GM12864 (cell line): ENCODE data around the gene CLASP1.

Experiments used
- DNase-seq: peaks from one replicate; pipeline ENCODE4 v3.0.0-alpha.2; 2011; ENCODE audit warnings: low read depth
- H3K4me3 ChIP-seq: 2 replicates; pipeline ENCODE4 v1.5.1; 2011; ENCODE audit warnings: mild to moderate bottlenecking, low read depth, low read length, control low read depth
- CTCF ChIP-seq: IDR thresholded peaks from 2 replicates; pipeline ENCODE4 v1.5.1; 2011; ENCODE audit warnings: low read depth, mild to moderate bottlenecking, moderate library complexity, low read length, control low read depth, inconsistent platforms; ENCODE audit errors: missing control alignments

The CLASP1 gene

DNA sequence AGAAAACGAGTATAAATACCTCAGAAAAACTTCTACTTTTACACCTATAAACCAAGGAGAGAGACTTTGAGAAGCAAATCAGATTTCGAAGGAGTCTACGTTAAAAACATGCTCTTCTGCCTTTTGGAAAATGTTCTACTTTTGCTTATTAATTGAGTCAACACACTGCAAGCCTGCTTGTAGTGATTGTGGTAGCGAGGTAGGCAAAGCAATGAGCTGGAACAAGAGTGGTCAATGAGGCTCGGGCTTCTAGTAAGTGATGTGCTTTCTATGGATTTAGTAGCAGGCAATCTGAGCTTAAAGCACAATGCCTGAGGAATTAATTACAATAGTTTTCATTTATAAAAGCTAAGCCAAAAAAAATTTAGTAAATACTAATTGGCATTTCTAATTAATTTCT is 260.9 kb downstream of the CLASP1 start:
- no peak overlapping the region for H3K4me3 ChIP-seq
- no peak for TF ChIP-seq CTCF
- DNase-seq: no peak

GRCh38 chr2:121387591-121388325 is 261.5 kb downstream of the CLASP1 start:
- no peak for DNase-seq
- no peak for TF ChIP-seq CTCF
- H3K4me3 ChIP-seq: no peak overlapping the region

DNA sequence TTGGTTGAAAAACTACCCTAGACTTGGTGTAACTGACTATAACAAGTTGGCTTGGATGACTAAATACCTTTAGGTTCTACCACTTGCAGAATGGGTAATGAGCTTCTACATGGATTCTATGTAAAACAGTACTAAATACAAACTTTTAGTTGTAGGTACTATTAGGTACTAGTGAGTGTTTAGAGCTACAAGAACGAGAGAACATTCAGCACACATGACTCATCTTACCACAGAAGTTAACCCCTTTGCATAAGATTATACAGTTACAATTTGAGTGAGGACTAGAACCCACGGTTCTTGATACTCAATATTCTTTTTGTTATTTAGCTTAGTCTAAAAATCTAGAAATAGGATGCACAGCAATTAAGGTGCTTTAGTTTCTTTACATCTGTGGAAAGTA is 262.6 kb downstream of the CLASP1 start:
- no peak for DNase-seq
- no peak for TF ChIP-seq CTCF
- H3K4me3 ChIP-seq: no peak overlapping the region

- no peak for TF ChIP-seq CTCF
- no peak for DNase-seq
- no peak overlapping the region for H3K4me3 ChIP-seq
Measured at GRCh38 chr2:121386102-121386501, 263.2 kb downstream of the CLASP1 start.

GRCh38 chr2:121382744-121383143 is 266.5 kb downstream of the CLASP1 start:
- TF ChIP-seq CTCF: peak; percentile 14
- no peak for DNase-seq
- no peak overlapping the region for H3K4me3 ChIP-seq

- no peak for DNase-seq
- no peak overlapping the region for H3K4me3 ChIP-seq
- TF ChIP-seq CTCF: no peak
Measured at GRCh38 chr2:121377646-121378045, 271.6 kb downstream of the CLASP1 start.
